OCI-LY1 (cell line): ENCODE results near the gene RNF166.
A peak's percentile ranks its signal among the peaks of the same experiment; 100 is the strongest.

Source experiments
- H2AFZ ChIP-seq: fragments of 200-600 bp; sonication (generic), shearing (Covaris generic); 2 replicates; pipeline ENCODE4 v1.6.0; 2014; ENCODE audit warnings: antibody characterized with exemption, mild to moderate bottlenecking, low read length
- H3F3A ChIP-seq: fragments of 200-600 bp; sonication (generic), shearing (Covaris generic); 2 replicates; pipeline ENCODE4 v1.6.0; 2014; ENCODE audit warnings: mild to moderate bottlenecking, antibody characterized with exemption, low read length, moderate library complexity; ENCODE audit not compliant: insufficient read depth
- H3K27ac ChIP-seq: fragments of 200-600 bp; sonication (generic); 2 replicates; pipeline ENCODE4 v1.5.1; 2014; ENCODE audit warnings: low read length, mixed run types, mild to moderate bottlenecking, low read depth; ENCODE audit not compliant: poor library complexity, severe bottlenecking
- H3K27me3 ChIP-seq: fragments of 200-600 bp; sonication (generic); 2 replicates; pipeline ENCODE4 v1.6.0; 2014; ENCODE audit warnings: antibody characterized with exemption, mild to moderate bottlenecking, low read length, moderate library complexity; ENCODE audit not compliant: insufficient read depth
- H3K36me3 ChIP-seq: fragments of 200-600 bp; sonication (generic); 2 replicates; pipeline ENCODE4 v1.6.1; 2014; ENCODE audit warnings: mild to moderate bottlenecking, antibody characterized with exemption, low read length, moderate library complexity, mixed read lengths; ENCODE audit not compliant: insufficient read depth
- H3K4me1 ChIP-seq: fragments of 200-600 bp; sonication (generic); 2 replicates; pipeline ENCODE4 v1.5.1; 2014; ENCODE audit warnings: mild to moderate bottlenecking, low read length, moderate library complexity; ENCODE audit not compliant: insufficient read depth, severe bottlenecking
- H3K4me2 ChIP-seq: fragments of 200-600 bp; sonication (generic), shearing (Covaris generic); 2 replicates; pipeline ENCODE4 v1.6.1; 2014; ENCODE audit warnings: low read length
- H3K4me3 ChIP-seq: fragments of 200-600 bp; sonication (generic); 2 replicates; pipeline ENCODE4 v1.5.1; 2014; ENCODE audit warnings: low read length, low read depth, mild to moderate bottlenecking, mixed read lengths; ENCODE audit not compliant: poor library complexity, severe bottlenecking
- H3K79me2 ChIP-seq: fragments of 200-600 bp; shearing (Covaris generic); 2 replicates; pipeline ENCODE4 v1.6.1; 2016; ENCODE audit warnings: mixed run types, low read length, mixed read lengths; ENCODE audit not compliant: insufficient read depth
- H3K9ac ChIP-seq: fragments of 200-600 bp; sonication (generic), shearing (Covaris generic); 2 replicates; pipeline ENCODE4 v1.6.1; 2014; ENCODE audit warnings: mild to moderate bottlenecking, low read length, mixed read lengths
- H3K9me2 ChIP-seq: fragments of 200-600 bp; sonication (generic), shearing (Covaris generic); 2 replicates; pipeline ENCODE4 v1.6.1; 2014; ENCODE audit warnings: low read depth, mild to moderate bottlenecking, low read length, mixed read lengths
- H3K9me3 ChIP-seq: fragments of 200-600 bp; shearing (Covaris generic); 2 replicates; pipeline ENCODE4 v1.6.1; 2014; ENCODE audit warnings: low read length, mixed read lengths
- H4K20me1 ChIP-seq: fragments of 200-600 bp; sonication (generic), shearing (Covaris generic); 2 replicates; pipeline ENCODE4 v1.6.0; 2016; ENCODE audit warnings: mild to moderate bottlenecking, low read length; ENCODE audit not compliant: insufficient read depth
- EZH2 ChIP-seq: fragments of 200-600 bp; sonication (generic), shearing (Covaris generic); IDR thresholded peaks from 2 replicates; pipeline ENCODE4 v1.8.0; 2017; ENCODE audit warnings: borderline replicate concordance, mixed run types, mild to moderate bottlenecking, antibody characterized with exemption, low read length, moderate library complexity, mixed read lengths
- TF ChIP-seq, protein P1 (sequence below): fragments of 200-600 bp; sonication (generic), shearing (Covaris generic); IDR thresholded peaks from 2 replicates; pipeline ENCODE4 v1.5.1; 2017; ENCODE audit warnings: mild to moderate bottlenecking, antibody characterized with exemption, low read length, moderate library complexity, mixed read lengths

Gene RNF166

DNA sequence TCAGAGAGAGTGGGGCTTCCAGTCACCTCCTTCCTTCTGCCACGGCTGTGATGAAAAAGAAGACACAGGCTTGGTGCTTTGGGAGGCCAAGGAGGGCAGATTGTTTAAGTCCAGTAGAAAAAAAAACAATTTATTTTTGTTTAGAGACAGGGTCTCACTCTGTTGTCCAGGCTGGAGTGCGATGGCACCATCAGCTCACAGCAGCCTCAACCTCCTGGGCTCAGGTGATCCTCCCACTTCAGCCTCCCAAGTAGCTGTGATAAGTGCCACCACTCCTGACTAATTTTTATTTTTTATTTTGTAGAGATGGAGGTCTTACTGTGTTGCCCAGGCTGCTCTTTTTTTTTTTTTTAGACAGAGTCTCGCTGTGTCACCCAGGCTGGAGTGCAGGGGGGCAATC is 40.6 kb downstream of the RNF166 start:
- no peak for TF ChIP-seq EZH2
- TF ChIP-seq, protein P1, sequence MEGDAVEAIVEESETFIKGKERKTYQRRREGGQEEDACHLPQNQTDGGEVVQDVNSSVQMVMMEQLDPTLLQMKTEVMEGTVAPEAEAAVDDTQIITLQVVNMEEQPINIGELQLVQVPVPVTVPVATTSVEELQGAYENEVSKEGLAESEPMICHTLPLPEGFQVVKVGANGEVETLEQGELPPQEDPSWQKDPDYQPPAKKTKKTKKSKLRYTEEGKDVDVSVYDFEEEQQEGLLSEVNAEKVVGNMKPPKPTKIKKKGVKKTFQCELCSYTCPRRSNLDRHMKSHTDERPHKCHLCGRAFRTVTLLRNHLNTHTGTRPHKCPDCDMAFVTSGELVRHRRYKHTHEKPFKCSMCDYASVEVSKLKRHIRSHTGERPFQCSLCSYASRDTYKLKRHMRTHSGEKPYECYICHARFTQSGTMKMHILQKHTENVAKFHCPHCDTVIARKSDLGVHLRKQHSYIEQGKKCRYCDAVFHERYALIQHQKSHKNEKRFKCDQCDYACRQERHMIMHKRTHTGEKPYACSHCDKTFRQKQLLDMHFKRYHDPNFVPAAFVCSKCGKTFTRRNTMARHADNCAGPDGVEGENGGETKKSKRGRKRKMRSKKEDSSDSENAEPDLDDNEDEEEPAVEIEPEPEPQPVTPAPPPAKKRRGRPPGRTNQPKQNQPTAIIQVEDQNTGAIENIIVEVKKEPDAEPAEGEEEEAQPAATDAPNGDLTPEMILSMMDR: no peak
- Histone ChIP-seq H3K36me3 (peaks cover 15% of the 10 kb centered on the region), H3F3A (no peaks in the 10 kb centered on the region), H2AFZ (no peak overlapping the region), H3K79me2 (peaks cover 12% of the 10 kb centered on the region), H3K9me2 (no peaks in the 10 kb centered on the region), H3K27me3 (no peaks in the 10 kb centered on the region), H3K27ac (peak overlapping the region; percentile 87), H3K4me3 (peak overlapping the region; percentile 85), H3K9ac (no peak overlapping the region; the same call in 1 of the 2 replicates), H4K20me1 (no peaks in the 10 kb centered on the region), H3K4me1 (peaks cover 36% of the 10 kb centered on the region), H3K9me3 (no peaks in the 10 kb centered on the region), H3K4me2 (peak overlapping the region; percentile 81; the same call in 1 of the 2 replicates)

- Histone ChIP-seq H3K27ac (peak overlapping the region; percentile 87), H3K4me2 (peak overlapping the region; percentile 81), H2AFZ (no peak overlapping the region), H3K4me1 (peaks cover 36% of the 10 kb centered on the region), H3K4me3 (peak overlapping the region; percentile 85), H3F3A (no peaks in the 10 kb centered on the region), H4K20me1 (no peaks in the 10 kb centered on the region), H3K36me3 (peaks cover 17% of the 10 kb centered on the region), H3K9ac (peak overlapping the region; percentile 26), H3K27me3 (no peaks in the 10 kb centered on the region), H3K9me2 (no peaks in the 10 kb centered on the region), H3K79me2 (peaks cover 12% of the 10 kb centered on the region), H3K9me3 (no peaks in the 10 kb centered on the region)
- TF ChIP-seq EZH2: no peak
- TF ChIP-seq, protein P1: no peak
Measured at GRCh38 chr16:88665148-88665547, 41.1 kb downstream of the RNF166 start.

DNA sequence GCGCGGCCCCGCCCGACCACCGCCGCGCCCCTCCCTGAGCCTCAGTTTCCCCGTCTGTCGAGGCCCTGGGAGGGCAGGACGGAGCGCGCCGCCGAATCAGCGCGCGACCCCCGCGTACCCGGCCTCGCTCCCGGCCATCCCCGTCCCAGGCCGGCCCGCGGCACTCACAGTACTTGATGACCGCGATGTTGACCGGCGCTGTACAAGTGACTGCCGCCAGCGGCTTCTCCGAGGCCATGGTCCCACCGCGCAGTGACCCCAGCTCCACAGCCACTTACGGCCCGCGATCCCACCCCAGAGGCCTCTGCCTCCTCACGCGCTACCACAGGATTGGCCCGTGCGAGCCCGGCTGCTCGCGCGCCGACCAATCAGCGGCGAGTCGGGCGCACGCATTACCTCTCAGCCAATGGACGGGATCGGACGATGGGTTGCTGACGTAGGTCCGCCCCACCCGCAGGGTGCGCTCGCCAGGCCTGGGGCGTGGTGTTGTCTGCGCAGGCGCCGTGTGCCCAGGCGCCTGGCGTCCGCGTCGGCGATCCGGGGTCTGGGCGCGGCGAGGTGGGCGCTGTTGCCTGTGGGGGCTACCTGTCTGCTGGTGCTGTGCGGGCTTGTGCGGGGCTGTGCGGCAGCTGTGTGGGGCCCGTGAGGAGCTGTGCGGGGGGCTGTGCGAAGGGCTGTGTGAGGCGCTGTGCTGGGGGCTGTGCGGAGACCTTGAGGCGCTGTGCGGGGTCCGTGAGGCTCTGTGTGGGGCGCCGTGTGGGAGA is 43.2 kb downstream of the RNF166 start, which contains the start of gene MVD:
Gene MVD, minus strand, starts transcription at position 249 of the 764 bp plus-strand sequence. Its CDS starts 11 bp downstream, at position 238.
- TF ChIP-seq, protein P1: peak; percentile 7; the same call in 1 of the 2 replicates
- no peak for TF ChIP-seq EZH2
- no peaks in the 10 kb centered on the region for H3F3A ChIP-seq
- H3K79me2 ChIP-seq: peaks cover 12% of the 10 kb centered on the region
- H4K20me1 ChIP-seq: no peaks in the 10 kb centered on the region
- H3K9ac ChIP-seq: peak within 1 kb of the TSS; percentile 82
- H3K9me2 ChIP-seq: no peaks in the 10 kb centered on the region
- H3K27me3 ChIP-seq: no peaks in the 10 kb centered on the region
- H3K4me2 ChIP-seq: peak within 1 kb of the TSS; percentile 81
- no peaks in the 10 kb centered on the region for H3K9me3 ChIP-seq
- peaks cover 41% of the 10 kb centered on the region for H3K4me1 ChIP-seq
- peak within 1 kb of the TSS; percentile 85 for H3K4me3 ChIP-seq
- H3K27ac ChIP-seq: peak within 1 kb of the TSS; percentile 87
- peaks cover 10% of the 10 kb centered on the region; the same call in 1 of the 2 replicates for H3K36me3 ChIP-seq
- no peak within 1 kb of the TSS for H2AFZ ChIP-seq
